Measurements from ENCODE around the gene IL3.

DNA sequence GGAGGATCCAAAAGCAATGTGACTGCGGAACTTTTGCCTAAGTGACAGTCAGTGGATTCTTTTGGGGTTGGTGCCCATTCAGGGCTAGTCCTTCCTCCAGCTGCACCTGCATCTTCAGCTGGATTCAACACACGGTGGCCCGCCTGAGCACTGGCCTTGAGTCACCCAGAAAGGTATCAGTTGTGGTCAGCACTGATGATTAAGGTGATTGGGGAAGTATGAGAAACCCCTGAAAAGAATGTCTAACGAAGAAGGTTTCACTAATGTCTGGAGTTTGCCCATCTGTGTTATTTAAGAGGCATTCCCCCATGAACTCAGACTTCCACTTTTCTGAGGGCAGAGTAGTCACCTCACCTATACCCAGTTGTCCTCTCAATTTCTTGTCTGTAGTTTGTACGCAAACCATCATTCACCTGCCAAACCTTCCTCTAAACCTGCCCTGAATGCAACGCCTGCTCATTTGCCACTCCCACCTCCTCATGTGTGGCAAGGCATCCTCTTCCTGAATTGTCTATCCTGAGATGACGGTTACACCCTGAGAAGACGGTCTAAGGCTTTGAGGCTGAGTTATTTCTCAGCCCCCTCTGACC lies 40.3 kb downstream of the IL3 start:
- TF ChIP-seq RAD21 (IDR thresholded peaks at IDR 0.05; ENCODE audit: low read length) (no peak), POLR2A (IDR thresholded peaks at IDR 0.05; ENCODE audit: low read depth, low read length) (no peak), NFE2L2 (IDR thresholded peaks at IDR 0.05; ENCODE audit: low read depth, low read length) (no peak), MXI1 (IDR thresholded peaks at IDR 0.05; ENCODE audit: borderline replicate concordance, low read depth, low read length) (no peak), RFX5 (IDR thresholded peaks at IDR 0.05; ENCODE audit: low read depth, low read length) (no peak), CEBPB (IDR thresholded peaks at IDR 0.05; ENCODE audit: low read depth, low read length) (no peak)
- TF ChIP-seq, protein P1, sequence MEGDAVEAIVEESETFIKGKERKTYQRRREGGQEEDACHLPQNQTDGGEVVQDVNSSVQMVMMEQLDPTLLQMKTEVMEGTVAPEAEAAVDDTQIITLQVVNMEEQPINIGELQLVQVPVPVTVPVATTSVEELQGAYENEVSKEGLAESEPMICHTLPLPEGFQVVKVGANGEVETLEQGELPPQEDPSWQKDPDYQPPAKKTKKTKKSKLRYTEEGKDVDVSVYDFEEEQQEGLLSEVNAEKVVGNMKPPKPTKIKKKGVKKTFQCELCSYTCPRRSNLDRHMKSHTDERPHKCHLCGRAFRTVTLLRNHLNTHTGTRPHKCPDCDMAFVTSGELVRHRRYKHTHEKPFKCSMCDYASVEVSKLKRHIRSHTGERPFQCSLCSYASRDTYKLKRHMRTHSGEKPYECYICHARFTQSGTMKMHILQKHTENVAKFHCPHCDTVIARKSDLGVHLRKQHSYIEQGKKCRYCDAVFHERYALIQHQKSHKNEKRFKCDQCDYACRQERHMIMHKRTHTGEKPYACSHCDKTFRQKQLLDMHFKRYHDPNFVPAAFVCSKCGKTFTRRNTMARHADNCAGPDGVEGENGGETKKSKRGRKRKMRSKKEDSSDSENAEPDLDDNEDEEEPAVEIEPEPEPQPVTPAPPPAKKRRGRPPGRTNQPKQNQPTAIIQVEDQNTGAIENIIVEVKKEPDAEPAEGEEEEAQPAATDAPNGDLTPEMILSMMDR (conservative IDR thresholded peaks at IDR 0.05; ENCODE audit: low read depth, low read length) = no peak
- TF ChIP-seq, protein P2, sequence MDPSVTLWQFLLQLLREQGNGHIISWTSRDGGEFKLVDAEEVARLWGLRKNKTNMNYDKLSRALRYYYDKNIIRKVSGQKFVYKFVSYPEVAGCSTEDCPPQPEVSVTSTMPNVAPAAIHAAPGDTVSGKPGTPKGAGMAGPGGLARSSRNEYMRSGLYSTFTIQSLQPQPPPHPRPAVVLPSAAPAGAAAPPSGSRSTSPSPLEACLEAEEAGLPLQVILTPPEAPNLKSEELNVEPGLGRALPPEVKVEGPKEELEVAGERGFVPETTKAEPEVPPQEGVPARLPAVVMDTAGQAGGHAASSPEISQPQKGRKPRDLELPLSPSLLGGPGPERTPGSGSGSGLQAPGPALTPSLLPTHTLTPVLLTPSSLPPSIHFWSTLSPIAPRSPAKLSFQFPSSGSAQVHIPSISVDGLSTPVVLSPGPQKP (IDR thresholded peaks at IDR 0.05; ENCODE audit: borderline replicate concordance, low read depth, low read length) = no peak
